Ishikawa (cell line): ENCODE results near the gene AKR1B15.

Experiments
- CEBPB ChIP-seq: IDR thresholded peaks from 2 replicates; pipeline ENCODE4 v1.6.1; 2012
- CREB1 ChIP-seq: IDR thresholded peaks from 2 replicates; pipeline ENCODE4 v1.6.1; 2012; ENCODE audit warnings: low read depth
- EGR1 ChIP-seq: IDR thresholded peaks from 2 replicates; pipeline ENCODE4 v1.6.1; 2012
- EP300 ChIP-seq: IDR thresholded peaks from 2 replicates; pipeline ENCODE4 v1.6.1; 2012; ENCODE audit warnings: borderline replicate concordance
- MAX ChIP-seq: IDR thresholded peaks from 2 replicates; pipeline ENCODE4 v1.6.1; 2012
- RAD21 ChIP-seq: IDR thresholded peaks from 2 replicates; pipeline ENCODE4 v1.6.1; 2012; ENCODE audit warnings: low read depth
- YY1 ChIP-seq: IDR thresholded peaks from 2 replicates; pipeline ENCODE4 v1.6.1; 2012; ENCODE audit warnings: low read depth

- TF ChIP-seq EP300 (no peak), CEBPB (no peak), YY1 (no peak), EGR1 (no peak), RAD21 (no peak), CREB1 (no peak), MAX (no peak)
These were observed 16.0 kb upstream of the AKR1B15 start for GRCh38 chr7:134532954-134533218.
